Prostate gland (tissue), 2 donors: Measurements from ENCODE around the gene RNPC3. TPM values are rescaled to one million over a fixed set of nuclear protein-coding genes. Genes with fewer than 3 reads are reported as not detected.
A peak's percentile ranks its signal among the peaks of the same experiment; 100 is the strongest.
"Not testable (repeated sequence)": the region's sequence is repeated elsewhere in the genome, so short reads cannot be mapped to it uniquely, and the experiment has no call there.

ENCODE experiments used
- DNase-seq: peaks from one replicate; pipeline ENCODE4 v3.0.0-alpha.2; 2019; ENCODE audit warnings: low spot score
- H3K27ac ChIP-seq, 2 donors: fragments of 200-600 bp; sonication (generic); 2 replicates each; pipeline ENCODE4 v1.5.1; 2017 to 2019
- H3K27me3 ChIP-seq: fragments of 200-600 bp; sonication (generic); replicated peaks from 2 replicates; pipeline ENCODE4 v1.5.1; 2019; ENCODE audit not compliant: insufficient read depth
- H3K36me3 ChIP-seq, 2 donors: fragments of 200-600 bp; sonication (generic); 1 replicate in 1 of 2; 2 replicates in 1 of 2; pipeline versions ENCODE4 v1.5.1 to v1.8.1; 2017 to 2019
- H3K4me1 ChIP-seq: fragments of 200-600 bp; sonication (generic); replicated peaks from 2 replicates; pipeline ENCODE4 v1.5.1; 2019
- H3K4me3 ChIP-seq, 2 donors: fragments of 200-600 bp; sonication (generic); 2 replicates each; pipeline ENCODE4 v1.5.1; 2017 to 2019
- H3K9me3 ChIP-seq: fragments of 200-600 bp; sonication (generic); 2 replicates; pipeline ENCODE4 v1.5.1; 2017
- POLR2A ChIP-seq: fragments of 450-650 bp; IDR thresholded peaks from one replicate; pipeline ENCODE4 v1.6.1; 2016; ENCODE audit warnings: antibody characterized with exemption, mild to moderate bottlenecking
- POLR2AphosphoS5 ChIP-seq: sonication (generic); formaldehyde crosslinking; IDR thresholded peaks from one replicate; pipeline ENCODE4 v1.6.1; 2017; ENCODE audit warnings: antibody characterized with exemption
- WGBS: methylation state at CpG from one replicate; pipeline ENCODE4 v1.1.5; 2018; 5-methylcytosine and 5-hydroxymethylcytosine counted together
- intact Hi-C: fragments of 100-400 bp; cut with DNase I; formaldehyde crosslinking; loops from one replicate; pipeline ENCODE4 v1.14.2; 2022
- total RNA-seq, 2 donors: library from RNA; depleted of rRNA; stranded (reverse); fragments of >200 nt; gene quantifications; one replicate each; pipeline ENCODE4 v1.1.0, GENCODE V29; 2016
- TF ChIP-seq, protein P1 (sequence below), 4 experiments: fragments of 200-600 bp in 2 of 4; fragments of 450-650 bp in 2 of 4; sonication (generic) in 2 of 4; IDR thresholded peaks; 1 replicate in 3 of 4; 2 replicates in 1 of 4; pipeline ENCODE4 v1.5.1; 2016 to 2019; ENCODE audit warnings: antibody characterized with exemption in 4 of 4, mild to moderate bottlenecking in 2 of 4, moderate library complexity in 2 of 4

RNPC3 gene
- total RNA-seq, 2 donors from 2014 or later = 14.4 to 27.1 TPM

DNA sequence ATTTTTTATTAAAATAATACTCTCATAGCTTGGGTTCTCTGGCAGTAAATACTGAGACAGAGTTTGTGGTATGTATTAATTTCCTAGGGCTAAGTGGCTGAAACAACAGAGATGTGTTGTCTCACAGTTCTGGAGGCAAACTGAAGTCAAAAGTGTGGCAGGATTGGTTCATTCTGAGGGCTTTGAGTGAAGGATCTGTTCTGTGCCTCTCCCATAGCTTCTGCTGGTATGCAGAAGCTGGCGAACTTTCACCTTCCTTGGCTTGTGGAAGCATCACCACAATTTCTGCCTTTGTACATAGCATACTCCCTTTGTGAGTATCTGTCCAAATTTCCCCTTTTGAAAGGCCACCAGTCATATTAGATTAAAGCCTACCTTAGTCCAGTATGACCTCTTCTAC is 21.0 kb downstream of the RNPC3 start:
- intact Hi-C loops = no loop called here
- DNase-seq = no peak
- Histone ChIP-seq H3K9me3 (no peaks in the 10 kb centered on the region), H3K36me3 (peaks cover 0 to 3% of the 10 kb centered on the region in 2 donors), H3K4me3 (no peak overlapping the region), H3K4me1 (no peaks in the 10 kb centered on the region), H3K27ac (no peak overlapping the region), H3K27me3 (no peaks in the 10 kb centered on the region)
- WGBS = 100% methylated on average over 1 of the region's 1 CpG
- no peak for TF ChIP-seq POLR2A
- TF ChIP-seq POLR2AphosphoS5 = no peak
- TF ChIP-seq, protein P1, sequence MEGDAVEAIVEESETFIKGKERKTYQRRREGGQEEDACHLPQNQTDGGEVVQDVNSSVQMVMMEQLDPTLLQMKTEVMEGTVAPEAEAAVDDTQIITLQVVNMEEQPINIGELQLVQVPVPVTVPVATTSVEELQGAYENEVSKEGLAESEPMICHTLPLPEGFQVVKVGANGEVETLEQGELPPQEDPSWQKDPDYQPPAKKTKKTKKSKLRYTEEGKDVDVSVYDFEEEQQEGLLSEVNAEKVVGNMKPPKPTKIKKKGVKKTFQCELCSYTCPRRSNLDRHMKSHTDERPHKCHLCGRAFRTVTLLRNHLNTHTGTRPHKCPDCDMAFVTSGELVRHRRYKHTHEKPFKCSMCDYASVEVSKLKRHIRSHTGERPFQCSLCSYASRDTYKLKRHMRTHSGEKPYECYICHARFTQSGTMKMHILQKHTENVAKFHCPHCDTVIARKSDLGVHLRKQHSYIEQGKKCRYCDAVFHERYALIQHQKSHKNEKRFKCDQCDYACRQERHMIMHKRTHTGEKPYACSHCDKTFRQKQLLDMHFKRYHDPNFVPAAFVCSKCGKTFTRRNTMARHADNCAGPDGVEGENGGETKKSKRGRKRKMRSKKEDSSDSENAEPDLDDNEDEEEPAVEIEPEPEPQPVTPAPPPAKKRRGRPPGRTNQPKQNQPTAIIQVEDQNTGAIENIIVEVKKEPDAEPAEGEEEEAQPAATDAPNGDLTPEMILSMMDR (IDR thresholded peaks at IDR 0.05) = no peak

DNA sequence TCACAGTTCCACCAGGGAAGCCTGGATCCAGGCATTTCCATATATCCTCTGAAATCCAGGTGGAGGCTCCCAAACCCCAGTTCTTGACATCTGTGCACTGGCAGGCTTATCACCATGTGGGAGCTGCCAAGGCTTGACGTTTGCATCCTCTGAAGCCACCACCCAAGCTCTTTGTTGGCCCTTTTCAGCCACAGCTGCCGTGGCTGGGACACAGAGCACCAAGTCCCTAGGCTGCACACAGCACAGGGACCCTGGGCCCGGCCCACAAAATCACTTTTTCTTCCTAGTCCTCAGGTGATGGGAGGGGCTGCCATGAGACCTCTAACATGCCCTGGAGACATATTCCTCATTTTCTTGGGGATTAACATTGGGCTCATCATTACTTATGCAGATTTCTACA is 22.3 kb downstream of the RNPC3 start:
- no peaks in the 10 kb centered on the region for H3K4me1 ChIP-seq
- TF ChIP-seq POLR2AphosphoS5 = no peak
- no peak for TF ChIP-seq POLR2A
- intact Hi-C loops = no loop called here
- WGBS = 98% methylated on average over 3 of the region's 3 CpGs
- no peak for DNase-seq
- no peak overlapping the region for H3K4me3 ChIP-seq
- H3K27me3 ChIP-seq = no peaks in the 10 kb centered on the region
- H3K36me3 ChIP-seq = peaks cover 0 to 3% of the 10 kb centered on the region in 2 donors
- no peaks in the 10 kb centered on the region for H3K9me3 ChIP-seq
- no peak overlapping the region for H3K27ac ChIP-seq

DNA sequence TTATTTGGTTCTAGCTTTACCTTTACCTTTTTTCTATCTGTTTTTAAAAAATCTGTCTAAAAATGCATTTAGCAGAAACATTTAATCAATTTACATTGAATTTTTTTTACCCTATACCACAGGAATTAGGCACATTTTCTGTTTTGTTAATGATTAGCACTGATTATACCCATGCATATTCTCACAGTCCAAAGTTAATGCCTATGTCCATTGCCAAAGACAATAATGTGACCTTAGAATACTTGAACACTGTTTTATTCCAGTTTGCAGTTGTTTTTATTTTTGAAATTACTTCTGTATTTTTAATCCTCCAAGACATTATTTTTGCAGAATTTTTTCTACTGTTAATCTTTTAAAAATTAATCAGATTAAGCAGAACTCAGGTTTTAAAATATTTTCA is 34.9 kb downstream of the RNPC3 start:
- DNase-seq = no peak
- intact Hi-C loops = no loop called here
- Histone ChIP-seq H3K27me3 (no peaks in the 10 kb centered on the region), H3K27ac (no peak overlapping the region), H3K4me3 (no peak overlapping the region), H3K9me3 (no peaks in the 10 kb centered on the region), H3K4me1 (no peaks in the 10 kb centered on the region), H3K36me3 (no peaks in the 10 kb centered on the region)
- TF ChIP-seq POLR2AphosphoS5 = no peak
- TF ChIP-seq POLR2A = no peak

DNA sequence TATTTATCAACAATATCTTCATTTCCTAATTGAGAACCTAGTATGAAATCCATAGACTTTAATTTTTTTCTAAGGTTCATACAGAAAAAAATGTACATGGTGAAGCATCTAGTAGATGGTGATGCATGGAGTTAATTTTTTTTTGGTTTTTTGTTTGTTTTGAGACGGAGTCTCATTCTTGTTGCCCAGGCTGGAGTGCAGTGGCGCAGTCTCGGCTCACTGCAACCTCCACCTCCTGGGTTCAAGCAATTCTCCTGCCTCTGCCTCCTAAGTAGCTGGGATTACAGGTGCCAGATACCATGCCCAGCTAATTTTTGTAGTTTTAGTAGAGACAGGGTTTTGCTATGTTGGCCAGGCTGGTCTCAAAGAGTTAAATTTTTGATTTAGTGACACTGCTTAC is 35.6 kb downstream of the RNPC3 start:
- H3K36me3 ChIP-seq, intact Hi-C loops, H3K4me3 ChIP-seq, H3K4me1 ChIP-seq, H3K9me3 ChIP-seq, DNase-seq, H3K27me3 ChIP-seq, H3K27ac ChIP-seq: not testable (repeated sequence)
- 76% methylated on average over 3 of the region's 3 CpGs for WGBS

DNA sequence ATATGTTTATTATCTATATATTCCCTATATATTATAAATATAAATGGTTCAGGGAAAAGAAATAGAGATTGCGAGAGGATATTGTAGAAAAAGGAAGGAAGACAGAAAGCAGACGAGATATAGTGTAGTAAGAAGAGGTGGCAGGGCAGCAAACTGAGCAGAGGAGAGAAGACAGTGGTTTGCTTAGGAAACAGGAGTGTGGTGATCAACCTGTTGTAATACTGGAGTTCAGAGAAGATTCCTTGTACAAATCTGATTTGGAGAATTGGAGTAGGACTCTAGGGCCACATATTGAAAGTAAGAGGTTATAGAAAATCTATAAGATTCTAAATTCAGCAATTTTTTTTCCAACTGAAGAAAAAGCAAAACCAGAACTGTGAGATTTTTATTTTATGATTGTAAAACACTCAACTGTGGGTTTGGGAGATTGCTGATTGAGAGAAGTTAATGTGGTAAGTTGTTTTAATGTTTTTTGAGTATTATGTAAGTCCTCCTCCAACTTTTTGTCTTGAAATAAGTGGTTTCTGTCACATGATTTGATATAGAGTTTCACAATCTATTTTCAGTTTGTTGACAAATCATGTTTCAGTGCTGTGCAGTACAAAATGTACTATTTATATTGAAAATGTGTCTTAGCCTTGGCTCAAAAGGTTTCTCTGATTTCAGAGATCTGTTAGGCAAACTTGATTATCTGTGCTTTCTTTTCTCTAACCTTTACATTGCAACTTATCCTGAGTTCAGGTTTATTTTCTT is 36.3 kb downstream of the RNPC3 start:
- Histone ChIP-seq H3K36me3 (no peaks in the 10 kb centered on the region), H3K4me1 (no peaks in the 10 kb centered on the region), H3K27me3 (no peaks in the 10 kb centered on the region), H3K4me3 (no peak overlapping the region), H3K9me3 (no peaks in the 10 kb centered on the region), H3K27ac (peak overlapping the region in 1 of 2 donors; percentile 13)
- intact Hi-C loops = no loop called here
- WGBS = 67% methylated on average over 2 of the region's 2 CpGs
- no peak for DNase-seq
- TF ChIP-seq, protein P1 (IDR thresholded peaks at IDR 0.05) = no peak
- TF ChIP-seq POLR2AphosphoS5 (no peak), POLR2A (no peak)

DNA sequence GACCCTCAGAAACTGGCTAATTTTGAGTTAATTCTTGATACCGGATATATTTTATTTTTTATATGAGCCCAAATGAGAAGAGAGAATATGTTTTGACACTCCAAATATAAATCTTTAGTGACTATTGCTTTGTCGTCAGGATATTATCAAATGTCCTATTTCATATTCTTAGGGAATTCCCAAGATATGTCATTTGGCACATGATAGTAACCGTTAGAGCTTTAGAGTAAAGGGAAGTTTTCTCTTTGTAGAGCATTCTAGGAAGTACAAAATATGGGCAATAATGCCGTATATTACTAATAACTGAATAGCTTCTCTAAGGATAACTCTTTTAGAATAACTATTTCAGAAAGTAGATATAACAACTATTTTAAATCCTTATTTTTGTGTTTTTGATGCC is 37.6 kb downstream of the RNPC3 start:
- 84% methylated on average over 4 of the region's 4 CpGs for WGBS
- no peaks in the 10 kb centered on the region for H3K27me3 ChIP-seq
- TF ChIP-seq, protein P1 (IDR thresholded peaks at IDR 0.05) = no peak
- TF ChIP-seq POLR2AphosphoS5 (no peak), POLR2A (no peak)
- no peaks in the 10 kb centered on the region for H3K4me1 ChIP-seq
- H3K36me3 ChIP-seq = no peaks in the 10 kb centered on the region
- intact Hi-C loops = no loop called here
- DNase-seq = no peak
- no peaks in the 10 kb centered on the region for H3K9me3 ChIP-seq
- no peak overlapping the region for H3K27ac ChIP-seq
- H3K4me3 ChIP-seq = no peak overlapping the region
